Measurements from ENCODE around the gene PXK.
A peak's percentile ranks its signal among the peaks of the same experiment; 100 is the strongest.

PXK gene

GRCh38 chr3:58433400-58434167 is 100.9 kb downstream of the PXK start, which contains the start of gene PDHB (continued):
- TF ChIP-seq REST (tag by site-specific recombination; IDR thresholded peaks at IDR 0.05) (peak; percentile 32; the same call in 1 of the 2 replicates), PBX3 (CRISPR knock-in tag; IDR thresholded peaks at IDR 0.05) (no peak), ZNF391 (tag by site-specific recombination; IDR thresholded peaks at IDR 0.05; ENCODE audit: borderline replicate concordance, low read depth) (0 out of 2 replicates have a peak, but pooled peaks have one; percentile 19), ZNF274 (IDR thresholded peaks at IDR 0.05; ENCODE audit: low read length) (no peak), ZNF274 (tag by site-specific recombination; IDR thresholded peaks at IDR 0.05; ENCODE audit: borderline replicate concordance) (no peak), ZFP37 (tag by site-specific recombination; IDR thresholded peaks at IDR 0.05) (peak; percentile 64; the same call in 1 of the 2 replicates), TRIM28 (IDR thresholded peaks at IDR 0.05; ENCODE audit: borderline replicate concordance, low read length) (no peak), ZNF157 (tag by site-specific recombination; IDR thresholded peaks at IDR 0.05) (no peak), IKZF3 (tag by site-specific recombination; IDR thresholded peaks at IDR 0.05) (no peak), ZBTB1 (tag by site-specific recombination; IDR thresholded peaks at IDR 0.05) (no peak), MEIS1 (CRISPR knock-in tag; IDR thresholded peaks at IDR 0.05; ENCODE audit: borderline replicate concordance) (no peak), ZNF624 (tag by site-specific recombination; IDR thresholded peaks at IDR 0.05) (no peak), ZNF560 (tag by site-specific recombination; IDR thresholded peaks at IDR 0.05; ENCODE audit: borderline replicate concordance) (no peak), REPIN1 (tag by site-specific recombination; IDR thresholded peaks at IDR 0.05; ENCODE audit: low read depth) (no peak), ZSCAN18 (tag by site-specific recombination; IDR thresholded peaks at IDR 0.05) (no peak), ZNF23 (tag by site-specific recombination; IDR thresholded peaks at IDR 0.05; ENCODE audit: borderline replicate concordance) (no peak), ZNF707 (tag by site-specific recombination; IDR thresholded peaks at IDR 0.05) (no peak), ZNF660 (tag by site-specific recombination; IDR thresholded peaks at IDR 0.05) (no peak), ZBTB6 (tag by site-specific recombination; IDR thresholded peaks at IDR 0.05) (no peak), KLF16 (tag by site-specific recombination; IDR thresholded peaks at IDR 0.05) (peak; percentile 58; the same call in 1 of the 2 replicates), ZNF549 (tag by site-specific recombination; IDR thresholded peaks at IDR 0.05) (no peak), GLIS1 (tag by site-specific recombination; IDR thresholded peaks at IDR 0.05) (peak; percentile 33; the same call in 1 of the 2 replicates), ZNF133 (tag by site-specific recombination; IDR thresholded peaks at IDR 0.05) (no peak)
- TF ChIP-seq, protein P1, sequence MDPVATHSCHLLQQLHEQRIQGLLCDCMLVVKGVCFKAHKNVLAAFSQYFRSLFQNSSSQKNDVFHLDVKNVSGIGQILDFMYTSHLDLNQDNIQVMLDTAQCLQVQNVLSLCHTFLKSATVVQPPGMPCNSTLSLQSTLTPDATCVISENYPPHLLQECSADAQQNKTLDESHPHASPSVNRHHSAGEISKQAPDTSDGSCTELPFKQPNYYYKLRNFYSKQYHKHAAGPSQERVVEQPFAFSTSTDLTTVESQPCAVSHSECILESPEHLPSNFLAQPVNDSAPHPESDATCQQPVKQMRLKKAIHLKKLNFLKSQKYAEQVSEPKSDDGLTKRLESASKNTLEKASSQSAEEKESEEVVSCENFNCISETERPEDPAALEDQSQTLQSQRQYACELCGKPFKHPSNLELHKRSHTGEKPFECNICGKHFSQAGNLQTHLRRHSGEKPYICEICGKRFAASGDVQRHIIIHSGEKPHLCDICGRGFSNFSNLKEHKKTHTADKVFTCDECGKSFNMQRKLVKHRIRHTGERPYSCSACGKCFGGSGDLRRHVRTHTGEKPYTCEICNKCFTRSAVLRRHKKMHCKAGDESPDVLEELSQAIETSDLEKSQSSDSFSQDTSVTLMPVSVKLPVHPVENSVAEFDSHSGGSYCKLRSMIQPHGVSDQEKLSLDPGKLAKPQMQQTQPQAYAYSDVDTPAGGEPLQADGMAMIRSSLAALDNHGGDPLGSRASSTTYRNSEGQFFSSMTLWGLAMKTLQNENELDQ (tag by site-specific recombination; IDR thresholded peaks at IDR 0.05; ENCODE audit: low read depth) = no peak
- TF ChIP-seq, protein P2, sequence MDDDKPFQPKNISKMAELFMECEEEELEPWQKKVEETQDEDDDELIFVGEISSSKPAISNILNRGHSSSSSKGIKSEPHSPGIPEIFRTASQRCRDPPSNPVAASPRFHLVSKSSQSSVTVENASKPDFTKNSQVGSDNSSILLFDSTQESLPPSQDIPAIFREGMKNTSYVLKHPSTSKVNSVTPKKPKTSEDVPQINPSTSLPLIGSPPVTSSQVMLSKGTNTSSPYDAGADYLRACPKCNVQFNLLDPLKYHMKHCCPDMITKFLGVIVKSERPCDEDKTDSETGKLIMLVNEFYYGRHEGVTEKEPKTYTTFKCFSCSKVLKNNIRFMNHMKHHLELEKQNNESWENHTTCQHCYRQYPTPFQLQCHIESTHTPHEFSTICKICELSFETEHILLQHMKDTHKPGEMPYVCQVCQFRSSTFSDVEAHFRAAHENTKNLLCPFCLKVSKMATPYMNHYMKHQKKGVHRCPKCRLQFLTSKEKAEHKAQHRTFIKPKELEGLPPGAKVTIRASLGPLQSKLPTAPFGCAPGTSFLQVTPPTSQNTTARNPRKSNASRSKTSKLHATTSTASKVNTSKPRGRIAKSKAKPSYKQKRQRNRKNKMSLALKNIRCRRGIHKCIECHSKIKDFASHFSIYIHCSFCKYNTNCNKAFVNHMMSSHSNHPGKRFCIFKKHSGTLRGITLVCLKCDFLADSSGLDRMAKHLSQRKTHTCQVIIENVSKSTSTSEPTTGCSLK (tag by site-specific recombination; IDR thresholded peaks at IDR 0.05) = no peak

All from HEK293 (cell line).